ENCODE data around the gene OR51E1.

GRCh38 chr11:4610258-4610935 is 33.4 kb upstream of the OR51E1 start:
- TF ChIP-seq CTCF (IDR thresholded peaks at IDR 0.05) (no peak), POLR2A (IDR thresholded peaks at IDR 0.05) (no peak)
